ENCODE measurements around the gene TMEM273. TPM values are rescaled to one million over a fixed set of nuclear protein-coding genes. Genes with fewer than 3 reads are reported as not detected.

Gene TMEM273
- polyA plus RNA-seq, 1 donor (not counting 4 experiments of a cell fraction or from before 2014, with no cell fraction given) = not detected

- H3K36me3 ChIP-seq (ENCODE audit: control insufficient read depth in 2 of 2, extremely low read depth in 1 of 2, insufficient read depth in 2 of 2, low read length in 2 of 2) = no peaks in the 10 kb centered on the region
- no peaks in the 10 kb centered on the region for H3K27me3 ChIP-seq (ENCODE audit: control insufficient read depth, extremely low read depth, insufficient read depth, low read length)
- no peak overlapping the region for H3K27ac ChIP-seq (ENCODE audit: control insufficient read depth, insufficient read depth, low read length)
- no peak for TF ChIP-seq CTCF (optimal IDR thresholded peaks at IDR 0.05 in 1 of 3, IDR thresholded peaks at IDR 0.05 in 1 of 3, conservative IDR thresholded peaks at IDR 0.05 in 1 of 3; ENCODE audit: extremely low read depth in 1 of 3, insufficient read depth in 2 of 3, low read length in 3 of 3)
- TF ChIP-seq EZH2 (IDR thresholded peaks at IDR 0.05; ENCODE audit: low read length) = no peak
- no peaks in the 10 kb centered on the region for H4K20me1 ChIP-seq (ENCODE audit: control insufficient read depth, extremely low read depth, insufficient read depth, low read length)
- no peaks in the 10 kb centered on the region for H3K9me1 ChIP-seq (ENCODE audit: control insufficient read depth, extremely low read depth, insufficient read depth, low read length)
- no peak overlapping the region for H3K4me2 ChIP-seq (ENCODE audit: control insufficient read depth, extremely low read depth, insufficient read depth, low read depth, low read length)
- H3K9me3 ChIP-seq (ENCODE audit: control insufficient read depth, low read depth, low read length) = no peaks in the 10 kb centered on the region
- H3K9ac ChIP-seq (ENCODE audit: control insufficient read depth, extremely low read depth, insufficient read depth, low read length) = no peak overlapping the region
- dilution Hi-C loops (cut with MboI; ENCODE audit: extremely low pct_ligation_motif_present, low sequenced_read_pairs) = no loop called here
- H3K4me1 ChIP-seq (ENCODE audit: control insufficient read depth, extremely low read depth, insufficient read depth, low read length) = no peaks in the 10 kb centered on the region
- H3K79me2 ChIP-seq (ENCODE audit: control insufficient read depth, insufficient read depth, low read length) = no peaks in the 10 kb centered on the region
- H3K4me3 ChIP-seq (ENCODE audit: control insufficient read depth in 2 of 3, extremely low read depth in 1 of 3, insufficient read depth in 2 of 3, low read depth in 1 of 3, low read length in 3 of 3) = no peak overlapping the region
- FAIRE-seq (no peak), DNase-seq (ENCODE audit: low read depth, low spot score) (no peak)
- no peak overlapping the region for H2AFZ ChIP-seq (ENCODE audit: control insufficient read depth, low read length)
Observed at GRCh38 chr10:49225218-49225876, 37.2 kb upstream of the TMEM273 start.

- Histone ChIP-seq H3K27me3 (ENCODE audit: control insufficient read depth, extremely low read depth, insufficient read depth, low read length) (peaks cover 3% of the 10 kb centered on the region), H3K36me3 (ENCODE audit: control insufficient read depth in 2 of 2, extremely low read depth in 1 of 2, insufficient read depth in 2 of 2, low read length in 2 of 2) (no peaks in the 10 kb centered on the region), H3K9me3 (ENCODE audit: control insufficient read depth, low read depth, low read length) (no peaks in the 10 kb centered on the region), H2AFZ (ENCODE audit: control insufficient read depth, low read length) (no peak overlapping the region), H3K4me2 (ENCODE audit: control insufficient read depth, extremely low read depth, insufficient read depth, low read depth, low read length) (no peak overlapping the region), H3K4me3 (ENCODE audit: control insufficient read depth in 2 of 3, extremely low read depth in 1 of 3, insufficient read depth in 2 of 3, low read depth in 1 of 3, low read length in 3 of 3) (no peak overlapping the region), H3K79me2 (ENCODE audit: control insufficient read depth, insufficient read depth, low read length) (no peaks in the 10 kb centered on the region), H3K9ac (ENCODE audit: control insufficient read depth, extremely low read depth, insufficient read depth, low read length) (no peak overlapping the region), H3K27ac (ENCODE audit: control insufficient read depth, insufficient read depth, low read length) (no peak overlapping the region), H4K20me1 (ENCODE audit: control insufficient read depth, extremely low read depth, insufficient read depth, low read length) (no peaks in the 10 kb centered on the region), H3K9me1 (ENCODE audit: control insufficient read depth, extremely low read depth, insufficient read depth, low read length) (no peaks in the 10 kb centered on the region), H3K4me1 (ENCODE audit: control insufficient read depth, extremely low read depth, insufficient read depth, low read length) (no peaks in the 10 kb centered on the region)
- dilution Hi-C loops (cut with MboI; ENCODE audit: extremely low pct_ligation_motif_present, low sequenced_read_pairs) = no loop called here
- no peak for TF ChIP-seq EZH2 (IDR thresholded peaks at IDR 0.05; ENCODE audit: low read length)
- no peak for TF ChIP-seq CTCF (optimal IDR thresholded peaks at IDR 0.05 in 1 of 3, IDR thresholded peaks at IDR 0.05 in 1 of 3, conservative IDR thresholded peaks at IDR 0.05 in 1 of 3; ENCODE audit: extremely low read depth in 1 of 3, insufficient read depth in 2 of 3, low read length in 3 of 3)
- FAIRE-seq (no peak), DNase-seq (ENCODE audit: low read depth, low spot score) (no peak)
Observed at GRCh38 chr10:49223205-49223604, 35.0 kb upstream of the TMEM273 start.

Measured in keratinocyte (primary cell).